Type B pancreatic cell (in vitro differentiated cells): ENCODE data around the gene SCGB3A1. TPM values are rescaled to one million over a fixed set of nuclear protein-coding genes. Genes with fewer than 3 reads are reported as not detected.

Experiments used
- DNase-seq: peaks from one replicate; pipeline ENCODE4 v3.0.0; 2021; ENCODE audit warnings: mixed read lengths; ENCODE audit not compliant: unreplicated experiment; ENCODE audit errors: extremely low spot score
- H3K27ac Mint-ChIP-seq: 2 replicates; pipeline ENCODE4 v1.8.0; 2021; ENCODE audit warnings: mild to moderate bottlenecking, mixed read lengths
- H3K27me3 Mint-ChIP-seq: 2 replicates; pipeline ENCODE4 v1.8.0; 2021; ENCODE audit warnings: mixed read lengths
- H3K36me3 Mint-ChIP-seq: 2 replicates; pipeline ENCODE4 v1.8.0; 2021; ENCODE audit warnings: mixed read lengths
- H3K4me1 Mint-ChIP-seq: one replicate; pipeline ENCODE4 v1.8.0; 2021; ENCODE audit warnings: mixed read lengths; ENCODE audit not compliant: unreplicated experiment
- H3K4me3 Mint-ChIP-seq: 2 replicates; pipeline ENCODE4 v1.8.0; 2021; ENCODE audit warnings: mild to moderate bottlenecking, mixed read lengths
- H3K9me3 Mint-ChIP-seq: 2 replicates; pipeline ENCODE4 v1.8.0; 2021; ENCODE audit warnings: mixed read lengths
- CTCF ChIP-seq: fragments of 200-600 bp; sonication (generic); conservative IDR thresholded peaks from 2 replicates; pipeline ENCODE4 v1.5.0; 2021; ENCODE audit warnings: antibody characterized with exemption, mild to moderate bottlenecking
- total RNA-seq: library from RNA; stranded (reverse); gene quantifications from 2 replicates; pipeline ENCODE4 v1.2.1, GENCODE V29; 2021; ENCODE audit warnings: low replicate concordance

SCGB3A1 gene
- total RNA-seq, 1 donor from 2014 or later: not detected

- no peak overlapping the region for H3K27ac Mint-ChIP-seq
- no peak for TF ChIP-seq CTCF
- no peaks in the 10 kb centered on the region for H3K9me3 Mint-ChIP-seq
- H3K4me1 Mint-ChIP-seq: no peaks in the 10 kb centered on the region
- H3K27me3 Mint-ChIP-seq: peaks cover 15% of the 10 kb centered on the region
- peak; percentile 51 for DNase-seq
- no peak overlapping the region for H3K4me3 Mint-ChIP-seq
- H3K36me3 Mint-ChIP-seq: no peaks in the 10 kb centered on the region
These were observed 7.0 kb upstream of the SCGB3A1 start for GRCh38 chr5:180598316-180598701.

- TF ChIP-seq CTCF: no peak
- DNase-seq: no peak
- Mint-ChIP-seq H3K4me1 (peaks cover 6% of the 10 kb centered on the region), H3K9me3 (no peaks in the 10 kb centered on the region), H3K36me3 (no peaks in the 10 kb centered on the region), H3K27ac (no peak overlapping the region), H3K4me3 (no peak overlapping the region), H3K27me3 (peaks cover 30% of the 10 kb centered on the region)
These were observed 5.5 kb upstream of the SCGB3A1 start for GRCh38 chr5:180596668-180597231.

GRCh38 chr5:180596115-180596667, 4.9 kb upstream of the SCGB3A1 start:
- peaks cover 30% of the 10 kb centered on the region for H3K27me3 Mint-ChIP-seq
- no peak for TF ChIP-seq CTCF
- DNase-seq: no peak
- H3K27ac Mint-ChIP-seq: no peak overlapping the region
- peaks cover 6% of the 10 kb centered on the region for H3K4me1 Mint-ChIP-seq
- peak overlapping the region; percentile 34 for H3K4me3 Mint-ChIP-seq
- no peaks in the 10 kb centered on the region for H3K9me3 Mint-ChIP-seq
- H3K36me3 Mint-ChIP-seq: no peaks in the 10 kb centered on the region

- H3K36me3 Mint-ChIP-seq: no peaks in the 10 kb centered on the region
- H3K9me3 Mint-ChIP-seq: no peaks in the 10 kb centered on the region
- no peak overlapping the region for H3K27ac Mint-ChIP-seq
- H3K4me3 Mint-ChIP-seq: no peak overlapping the region
- no peak for DNase-seq
- peaks cover 30% of the 10 kb centered on the region for H3K27me3 Mint-ChIP-seq
- TF ChIP-seq CTCF: no peak
- H3K4me1 Mint-ChIP-seq: peaks cover 6% of the 10 kb centered on the region
These were observed 4.2 kb upstream of the SCGB3A1 start for GRCh38 chr5:180595381-180596114.

- Mint-ChIP-seq H3K4me3 (no peak overlapping the region), H3K36me3 (no peaks in the 10 kb centered on the region), H3K4me1 (peaks cover 6% of the 10 kb centered on the region), H3K27ac (no peak overlapping the region), H3K9me3 (no peaks in the 10 kb centered on the region), H3K27me3 (peaks cover 30% of the 10 kb centered on the region)
- TF ChIP-seq CTCF: no peak
- DNase-seq: no peak
These were observed 3.7 kb upstream of the SCGB3A1 start for GRCh38 chr5:180595046-180595379.
